GM19397 (cell line): Measurements from ENCODE around the gene DIPK1B.

Experiments used
- ATAC-seq: cut with Tn5 transposase; IDR thresholded peaks from one replicate; pipeline ENCODE4 v1.9.1; 2021; ENCODE audit warnings: mild to moderate bottlenecking, moderate library complexity; ENCODE audit not compliant: unreplicated experiment

Gene DIPK1B

GRCh38 chr9:136673088-136673974, 39.0 kb upstream of the DIPK1B start:
- ATAC-seq, result no peak

GRCh38 chr9:136673975-136674785, 38.2 kb upstream of the DIPK1B start:
- ATAC-seq, result no peak

GRCh38 chr9:136674786-136675349, 37.5 kb upstream of the DIPK1B start:
- ATAC-seq, result no peak

GRCh38 chr9:136675477-136676296, 36.7 kb upstream of the DIPK1B start:
- ATAC-seq, result no peak

- no peak for ATAC-seq
Measured at GRCh38 chr9:136676297-136676794, 36.0 kb upstream of the DIPK1B start.

GRCh38 chr9:136676920-136677686, 35.3 kb upstream of the DIPK1B start:
- no peak for ATAC-seq

GRCh38 chr9:136678034-136678433, 34.3 kb upstream of the DIPK1B start:
- ATAC-seq, result no peak

GRCh38 chr9:136678624-136679023, 33.7 kb upstream of the DIPK1B start:
- no peak for ATAC-seq

GRCh38 chr9:136679431-136679941, 32.9 kb upstream of the DIPK1B start:
- ATAC-seq, result no peak

- ATAC-seq, result no peak
Measured at GRCh38 chr9:136681029-136681428, 31.3 kb upstream of the DIPK1B start.

GRCh38 chr9:136681945-136682699, 30.2 kb upstream of the DIPK1B start:
- no peak for ATAC-seq

GRCh38 chr9:136682710-136683109, 29.7 kb upstream of the DIPK1B start:
- no peak for ATAC-seq

GRCh38 chr9:136683173-136683745, 29.1 kb upstream of the DIPK1B start:
- ATAC-seq, result no peak

GRCh38 chr9:136683755-136684154, 28.6 kb upstream of the DIPK1B start:
- ATAC-seq, result no peak

- no peak for ATAC-seq
Measured at GRCh38 chr9:136684339-136684738, 28.0 kb upstream of the DIPK1B start.

- ATAC-seq, result no peak
Measured at GRCh38 chr9:136684799-136685198, 27.6 kb upstream of the DIPK1B start.

GRCh38 chr9:136685216-136685615, 27.2 kb upstream of the DIPK1B start:
- no peak for ATAC-seq

GRCh38 chr9:136685790-136686533, 26.4 kb upstream of the DIPK1B start:
- no peak for ATAC-seq
